HTR-8/SVneo (cell line): ENCODE data around the gene ID3.
"Not testable (repeated sequence)": the region's sequence is repeated elsewhere in the genome, so short reads cannot be mapped to it uniquely, and the experiment has no call there.

Experiments
- DNase-seq: peaks from one replicate; pipeline ENCODE4 v3.0.0; 2011; ENCODE audit warnings: low spot score, mixed read lengths; ENCODE audit not compliant: insufficient read length
- FAIRE-seq: peaks from 2 replicates; lab custom pipeline; 2011; peaks lifted over from hg19 to GRCh38; lab: Jason Lieb, UNC

Gene ID3

GRCh38 chr1:23555270-23555985, 3.9 kb downstream of the ID3 start:
- FAIRE-seq (no peak), DNase-seq (no peak)

DNA sequence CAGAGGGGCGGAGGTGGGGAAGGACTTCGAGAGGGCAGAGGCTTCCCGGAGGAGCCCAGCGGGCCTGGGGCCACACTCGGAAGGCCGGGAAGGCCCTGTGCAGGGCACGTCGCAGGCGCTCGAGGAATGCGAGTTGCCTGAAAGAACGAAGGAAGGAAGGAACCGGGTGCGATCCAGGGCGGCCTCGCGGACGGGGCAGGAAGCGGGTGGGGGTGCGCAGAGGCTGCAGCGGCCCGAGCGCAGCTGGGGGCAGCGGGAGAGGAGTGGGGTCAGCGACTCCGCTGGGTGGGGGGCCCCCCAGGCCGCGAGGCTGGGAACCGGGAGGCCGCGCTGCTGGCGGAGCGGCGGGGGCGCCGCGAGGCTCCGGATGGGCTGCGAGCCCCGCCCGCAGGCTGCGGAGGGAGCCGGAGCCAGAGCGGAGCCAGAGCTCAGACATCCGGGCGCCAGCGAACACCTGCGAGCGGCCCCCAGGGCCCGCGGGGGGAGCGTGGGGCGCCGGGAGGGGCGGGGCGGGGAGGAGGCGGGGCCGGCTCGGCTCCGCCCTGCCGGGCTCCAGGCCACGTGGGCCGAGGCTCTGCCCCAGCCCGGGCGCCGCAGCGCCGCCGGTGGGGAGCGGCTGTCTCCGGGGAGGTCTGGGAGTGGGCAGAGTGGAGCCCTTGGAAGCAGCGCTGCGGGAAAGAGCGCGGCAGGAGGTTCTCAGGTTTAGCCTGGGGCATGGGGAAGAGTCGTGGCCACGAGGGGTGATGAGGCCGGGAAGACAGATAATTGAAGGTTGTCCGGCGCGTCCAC, 4.6 kb downstream of the ID3 start:
- FAIRE-seq (no peak), DNase-seq (peak; percentile 69)

DNA sequence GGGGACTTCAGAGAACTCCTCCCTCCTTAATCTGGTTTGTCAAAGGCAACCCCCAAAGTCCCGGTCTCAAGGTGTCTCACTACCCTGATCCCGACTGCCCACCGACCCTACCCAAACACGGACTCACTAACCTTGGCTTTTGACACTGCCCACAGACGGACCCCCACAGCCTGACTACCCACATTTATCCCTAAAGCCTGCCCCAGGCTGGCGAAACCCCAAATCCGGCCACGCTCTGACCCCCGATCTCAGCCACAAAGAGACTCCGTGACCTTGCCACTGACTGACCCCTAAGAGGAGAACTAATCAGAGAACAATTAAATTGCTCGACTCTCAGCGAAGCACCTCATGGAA, 5.2 kb downstream of the ID3 start:
- no peak for FAIRE-seq
- no peak for DNase-seq

GRCh38 chr1:23553231-23554126, 5.8 kb downstream of the ID3 start:
- FAIRE-seq (no peak), DNase-seq (no peak)

GRCh38 chr1:23551849-23552248, 7.5 kb downstream of the ID3 start:
- no peak for FAIRE-seq

GRCh38 chr1:23548704-23549143, 10.6 kb downstream of the ID3 start:
- FAIRE-seq (no peak), DNase-seq (no peak)

More at GRCh38 chr1:23551849-23552248, 7.5 kb downstream of the ID3 start:
- no peak for DNase-seq

- DNase-seq, result no peak
Observed at GRCh38 chr1:23546897-23547584, 12.3 kb downstream of the ID3 start.

DNA sequence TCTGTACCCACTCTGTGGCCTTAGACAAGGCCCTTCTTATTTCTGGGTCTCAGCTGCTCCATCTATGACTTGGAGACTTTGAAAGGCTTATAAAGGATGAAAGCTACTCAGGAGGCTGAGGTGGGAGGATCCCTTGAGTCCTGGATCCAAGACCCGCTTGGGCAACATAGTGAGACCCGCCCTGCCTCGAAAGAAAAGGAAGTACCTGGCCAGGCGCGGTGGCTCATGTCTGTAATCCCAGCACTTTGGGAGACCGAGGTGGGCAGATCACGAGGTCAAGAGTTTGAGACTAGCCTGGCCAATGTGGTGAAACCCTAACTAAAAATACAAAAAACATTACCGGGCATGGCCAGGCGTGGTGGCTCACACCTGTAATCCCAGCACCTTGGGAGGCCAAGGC, 13.4 kb downstream of the ID3 start:
- FAIRE-seq (no peak), DNase-seq (no peak)

More at GRCh38 chr1:23546897-23547584, 12.3 kb downstream of the ID3 start:
- FAIRE-seq, result no peak

GRCh38 chr1:23544444-23545389, 14.6 kb downstream of the ID3 start:
- FAIRE-seq (no peak), DNase-seq (peak; percentile 67)

- DNase-seq (no peak), FAIRE-seq (no peak)
Observed at GRCh38 chr1:23543707-23544443, 15.4 kb downstream of the ID3 start.

GRCh38 chr1:23542940-23543339, 16.4 kb downstream of the ID3 start:
- not testable (repeated sequence) for DNase-seq, FAIRE-seq

DNA sequence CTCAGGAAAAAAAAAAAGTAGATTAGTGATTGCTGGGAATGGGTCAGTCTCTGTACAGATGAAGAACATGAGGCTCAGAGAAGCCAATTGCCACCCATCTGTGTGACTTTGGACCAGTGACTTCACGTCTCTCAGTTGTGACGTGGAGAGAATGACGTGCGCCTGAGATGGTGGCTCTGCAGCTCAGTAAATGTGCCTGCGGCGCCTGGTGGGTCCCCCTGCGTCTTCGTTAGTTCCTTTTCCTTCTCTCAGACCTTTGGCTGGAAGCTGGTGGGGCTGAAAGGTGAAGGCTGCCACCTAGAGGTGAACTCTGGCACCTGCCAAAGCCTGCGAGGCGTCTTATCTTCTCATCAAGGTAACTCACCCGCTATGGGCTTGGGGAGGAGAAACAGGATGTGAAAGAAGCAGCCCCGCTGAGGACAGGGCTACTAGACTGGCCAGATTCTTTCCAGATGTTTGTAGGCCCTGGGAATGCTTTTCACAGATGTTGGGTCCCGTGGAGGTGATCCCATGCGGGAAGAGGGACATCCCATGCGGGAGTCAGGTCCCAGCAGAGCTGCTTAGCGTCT, 19.5 kb downstream of the ID3 start:
- FAIRE-seq (no peak), DNase-seq (peak; percentile 91)

DNA sequence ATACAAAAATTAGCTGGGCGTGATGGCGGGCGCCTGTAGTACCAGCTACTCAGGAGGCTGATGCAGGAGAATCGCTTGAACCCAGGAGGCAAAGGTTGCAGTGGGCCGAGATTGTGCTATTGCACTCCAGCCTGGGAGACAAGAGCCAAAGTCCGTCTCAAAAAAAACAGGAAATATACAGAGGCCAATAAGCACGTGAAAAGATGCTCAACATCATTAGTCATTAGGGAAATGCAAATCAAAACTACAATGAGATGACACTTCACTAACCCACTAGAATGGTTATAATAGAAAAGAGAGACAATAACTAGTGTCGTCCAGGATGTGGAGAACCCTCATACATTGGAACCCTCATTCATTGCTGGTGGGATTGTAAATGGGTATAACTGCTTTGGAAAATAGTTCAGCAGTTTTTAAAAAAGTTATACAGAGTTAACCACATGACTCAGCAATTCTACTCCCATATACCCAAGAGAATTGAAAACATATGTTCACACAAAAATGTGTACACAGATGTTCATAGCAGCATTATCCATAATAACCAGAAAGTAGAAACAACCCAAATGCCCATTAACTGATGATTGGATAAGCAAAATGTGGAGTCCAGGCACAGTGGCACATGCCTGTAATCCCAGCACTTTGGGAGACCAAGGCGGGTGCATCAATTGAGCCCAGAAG, 21.9 kb downstream of the ID3 start:
- DNase-seq (no peak), FAIRE-seq (no peak)

GRCh38 chr1:23533246-23534023, 25.9 kb downstream of the ID3 start:
- DNase-seq (no peak), FAIRE-seq (no peak)

- FAIRE-seq, result no peak
- DNase-seq, result no peak
Observed at GRCh38 chr1:23531562-23532094, 27.7 kb downstream of the ID3 start.
